GM18517 (cell line): Measurements from ENCODE around the gene DAPK1.
"Not testable (repeated sequence)": the region's sequence is repeated elsewhere in the genome, so short reads cannot be mapped to it uniquely, and the experiment has no call there.

Experiments
- ATAC-seq: cut with Tn5 transposase; IDR thresholded peaks from one replicate; pipeline ENCODE4 v1.9.1; 2021; ENCODE audit warnings: mild to moderate bottlenecking, moderate library complexity; ENCODE audit not compliant: unreplicated experiment

The DAPK1 gene

DNA sequence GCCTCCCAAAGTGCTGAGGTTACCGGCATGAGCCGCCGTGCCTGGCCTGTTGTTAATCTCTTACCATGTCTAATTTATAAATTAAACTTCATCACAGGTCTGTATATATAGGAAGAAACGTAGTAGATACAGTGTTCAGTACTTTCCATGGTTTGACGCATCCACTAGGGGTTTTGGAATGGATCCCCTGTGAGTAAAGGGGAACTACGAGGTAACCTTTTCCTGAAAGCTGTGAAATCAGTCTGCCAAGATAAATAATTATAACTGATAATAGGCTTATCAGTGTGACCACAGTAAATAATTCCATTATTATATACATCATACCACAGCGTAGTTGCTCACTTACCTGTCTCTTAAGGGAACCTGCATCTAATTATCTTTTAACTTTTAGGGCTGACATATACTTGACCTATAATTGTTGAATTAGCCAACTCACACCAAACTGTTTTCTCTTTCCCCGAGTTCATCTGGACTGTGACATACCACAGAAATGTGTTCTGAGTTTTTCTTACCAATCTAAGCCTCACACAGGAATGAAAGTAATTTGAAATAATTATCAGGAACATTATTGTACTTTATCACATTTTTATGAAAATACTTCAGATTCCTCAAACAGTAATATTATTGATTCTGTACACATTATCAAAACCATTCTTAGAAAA lies 42.9 kb downstream of the DAPK1 start:
- no peak for ATAC-seq

- ATAC-seq = no peak
Observed at GRCh38 chr9:87541663-87542062, 44.0 kb downstream of the DAPK1 start.

DNA sequence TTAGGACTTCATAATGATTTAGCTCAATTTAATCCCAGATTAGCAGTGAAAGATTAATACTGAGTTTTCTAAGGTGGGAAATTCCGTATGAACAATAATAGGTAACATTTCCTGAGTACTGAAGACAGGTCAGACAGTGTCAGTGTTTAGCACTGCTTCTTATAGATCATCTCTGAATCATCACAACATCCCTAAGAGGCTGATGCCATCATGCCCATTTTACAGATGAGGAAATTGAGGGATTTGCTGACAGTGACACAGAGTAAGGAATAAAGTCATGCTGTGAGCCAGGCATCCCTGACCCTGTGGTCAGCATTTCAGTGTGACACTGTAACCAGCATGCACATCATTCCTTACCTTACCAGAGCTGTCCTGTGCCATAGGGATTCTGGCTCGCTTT lies 44.5 kb downstream of the DAPK1 start:
- no peak for ATAC-seq

DNA sequence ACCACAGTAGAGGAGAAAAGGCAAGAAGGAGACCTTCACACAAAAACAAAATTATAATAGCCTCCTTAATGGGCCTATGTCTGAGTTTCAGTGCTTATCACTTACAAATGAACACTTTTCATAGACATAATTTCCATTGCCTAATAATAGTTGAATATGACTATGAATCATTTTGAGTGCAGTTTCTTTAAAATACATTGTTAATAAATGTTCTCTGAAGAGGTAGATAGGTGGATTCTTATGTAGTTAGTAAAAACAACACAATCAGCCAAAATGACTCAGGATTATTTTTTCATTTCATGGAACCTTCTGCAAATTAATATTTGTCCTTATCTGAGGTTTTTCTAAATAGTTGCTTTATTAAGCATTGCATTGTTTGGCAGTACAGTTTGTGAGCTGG lies 45.6 kb downstream of the DAPK1 start:
- ATAC-seq = no peak

- ATAC-seq = no peak
Observed at GRCh38 chr9:87545858-87546257, 48.2 kb downstream of the DAPK1 start.

- no peak for ATAC-seq
Observed at GRCh38 chr9:87546704-87547103, 49.0 kb downstream of the DAPK1 start.

DNA sequence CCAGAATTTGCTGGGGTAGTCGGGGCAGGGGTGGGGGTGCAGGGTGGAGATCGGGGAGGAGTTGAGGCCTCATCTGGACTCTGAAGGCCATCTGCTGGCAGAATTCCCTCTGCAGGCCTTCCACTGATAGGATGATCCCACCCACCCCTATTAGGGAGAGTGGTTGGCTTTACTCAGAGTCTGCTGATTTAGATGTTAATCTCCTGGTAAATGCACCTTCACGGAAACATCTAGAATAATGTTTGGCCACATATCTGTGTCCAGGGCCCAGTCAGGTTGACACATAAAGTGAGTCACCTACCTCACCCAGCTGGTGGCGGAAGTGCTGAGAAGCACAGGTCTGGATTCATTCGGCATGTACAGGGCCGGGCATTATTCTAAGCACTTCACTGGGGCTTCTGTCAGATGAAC lies 50.0 kb downstream of the DAPK1 start:
- ATAC-seq = no peak

DNA sequence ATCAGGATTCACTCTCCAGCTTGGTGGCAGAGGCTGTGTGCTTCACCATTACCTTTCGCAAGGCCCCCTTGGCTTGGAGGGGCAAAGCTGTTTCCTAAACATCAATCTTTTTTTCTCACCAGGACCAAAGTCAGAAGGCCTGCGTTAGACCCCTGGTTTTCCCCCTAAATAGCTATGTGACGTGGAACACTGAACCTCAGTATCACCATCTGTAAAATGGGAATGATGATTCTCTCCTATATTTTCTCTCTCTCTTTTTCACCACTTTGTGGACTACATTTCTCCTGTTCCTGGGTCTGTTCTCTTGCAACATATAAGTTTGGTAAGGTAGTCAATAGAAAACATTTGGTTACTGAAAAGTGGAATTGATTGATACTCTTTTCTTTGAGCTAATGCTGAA lies 50.5 kb downstream of the DAPK1 start:
- ATAC-seq = no peak

DNA sequence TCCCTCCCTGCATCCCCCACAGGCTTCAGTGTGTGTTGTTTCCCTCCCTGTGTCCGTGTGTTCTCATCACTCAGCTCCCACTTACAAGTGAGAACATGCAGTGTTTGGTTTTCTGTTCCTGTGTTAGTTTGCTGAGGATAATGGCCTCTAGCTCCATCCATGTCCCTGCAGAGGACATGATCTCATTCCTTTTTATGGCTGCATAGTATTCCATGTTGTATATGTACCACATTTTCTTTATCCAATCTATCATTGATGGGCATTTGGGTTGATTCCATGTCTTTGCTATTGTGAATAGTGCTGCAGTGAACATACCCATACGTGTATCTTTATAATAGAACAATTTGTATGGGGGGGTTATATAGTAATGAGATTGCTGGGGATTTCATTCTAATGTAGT lies 51.4 kb downstream of the DAPK1 start:
- ATAC-seq = not testable (repeated sequence)

GRCh38 chr9:87549791-87550190 lies 52.1 kb downstream of the DAPK1 start:
- ATAC-seq = no peak

DNA sequence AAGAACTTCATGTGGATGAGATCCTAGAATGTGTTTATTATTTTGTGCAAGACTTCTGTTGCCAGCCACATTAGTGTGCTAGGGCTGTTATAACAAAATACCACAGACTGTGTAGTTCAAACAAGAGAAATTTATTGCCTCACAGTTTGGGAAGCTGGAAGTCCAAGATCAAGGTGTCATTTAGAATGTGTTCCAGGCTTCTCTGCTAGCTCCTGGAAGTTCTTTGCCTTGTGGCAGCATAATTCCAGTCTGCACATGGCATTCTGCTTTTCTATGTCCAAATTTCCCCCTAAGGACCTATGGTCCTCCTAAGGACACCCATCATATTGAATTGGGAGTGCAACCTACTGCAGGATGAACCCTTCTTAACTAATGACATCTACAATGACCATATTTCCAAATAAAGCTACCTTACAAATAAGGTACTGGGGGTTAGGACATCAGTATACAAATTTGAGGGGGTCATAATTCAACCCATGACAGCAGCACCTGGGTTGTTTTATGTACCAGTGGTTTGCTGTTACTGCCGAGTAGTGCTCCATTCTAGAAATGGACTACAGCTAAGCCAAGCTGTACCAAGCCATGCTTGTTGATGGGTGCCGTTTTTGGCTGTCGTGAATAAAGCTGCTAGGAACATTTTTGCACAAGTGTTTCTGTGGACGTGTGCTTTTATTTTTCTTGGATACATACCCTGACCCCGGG lies 52.7 kb downstream of the DAPK1 start:
- no peak for ATAC-seq

- no peak for ATAC-seq
Observed at GRCh38 chr9:87551772-87552217, 54.1 kb downstream of the DAPK1 start.

- no peak for ATAC-seq
Observed at GRCh38 chr9:87554171-87554910, 56.7 kb downstream of the DAPK1 start.

- ATAC-seq = no peak
Observed at GRCh38 chr9:87554976-87555375, 57.3 kb downstream of the DAPK1 start.

GRCh38 chr9:87556039-87556438 lies 58.4 kb downstream of the DAPK1 start:
- peak; percentile 47 for ATAC-seq

GRCh38 chr9:87556821-87557220 lies 59.2 kb downstream of the DAPK1 start:
- no peak for ATAC-seq

DNA sequence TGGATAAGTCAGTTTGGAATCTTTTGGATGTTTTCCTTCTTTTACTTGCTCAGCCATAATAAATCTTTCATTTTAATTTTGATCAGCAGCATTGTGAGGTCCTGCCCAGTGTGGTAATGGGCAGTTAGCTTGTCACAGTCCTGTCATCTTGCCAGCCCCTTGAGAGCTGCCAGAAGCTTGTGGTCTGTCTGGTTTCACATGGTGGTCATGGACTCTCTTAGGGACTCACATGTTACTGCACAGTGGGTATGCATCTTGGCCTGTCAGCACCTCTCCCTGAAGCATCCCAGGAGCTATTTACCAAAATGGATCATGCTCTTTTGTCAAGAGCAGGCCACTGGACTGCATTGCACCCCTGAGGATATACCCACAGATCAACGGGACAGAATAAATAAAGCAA lies 60.3 kb downstream of the DAPK1 start:
- ATAC-seq = no peak

DNA sequence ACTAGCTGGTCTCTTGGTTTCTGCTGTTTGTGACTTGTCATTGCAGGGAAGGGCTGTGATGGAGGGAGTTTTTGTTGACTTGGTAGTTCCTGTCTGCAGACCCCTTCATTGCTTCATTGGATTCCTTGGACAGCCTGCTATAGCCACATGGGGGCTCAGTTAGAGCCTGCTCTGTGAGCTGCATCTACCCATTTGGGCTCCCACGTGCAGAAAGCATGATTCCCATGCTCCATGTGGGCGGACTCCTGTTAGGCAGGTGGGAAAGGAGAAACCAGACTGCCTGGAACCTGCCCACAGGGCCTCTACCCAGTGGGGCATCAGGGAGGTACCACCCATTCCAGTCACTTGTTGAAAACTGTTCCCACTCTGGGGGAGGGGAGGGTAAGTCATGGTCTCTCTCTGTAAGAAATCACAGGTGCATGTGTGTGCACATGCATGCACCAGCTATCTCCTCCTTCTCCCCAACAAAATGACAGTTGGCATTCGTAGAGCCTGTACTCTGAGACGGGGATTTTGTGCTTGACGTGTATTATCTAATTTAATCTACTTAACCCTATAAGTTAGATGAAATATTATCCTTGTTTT lies 61.0 kb downstream of the DAPK1 start:
- ATAC-seq = no peak

- ATAC-seq = no peak
Observed at GRCh38 chr9:87562062-87562461, 64.4 kb downstream of the DAPK1 start.

GRCh38 chr9:87562530-87563170 lies 65.0 kb downstream of the DAPK1 start:
- ATAC-seq = no peak

GRCh38 chr9:87564111-87564510 lies 66.4 kb downstream of the DAPK1 start:
- no peak for ATAC-seq
